Activated CD4-positive, CD25-positive, alpha-beta regulatory T cell treated with anti-CD3 and anti-CD28 coated beads, Interleukin-2, amount 50 U/mL, for 16 hours (primary cell): Measurements from ENCODE around the gene MRPL33.
"Not testable (repeated sequence)": the region's sequence is repeated elsewhere in the genome, so short reads cannot be mapped to it uniquely, and the experiment has no call there.

Source experiments
- DNase-seq: peaks from one replicate; pipeline ENCODE4 v3.0.0-alpha.2; 2020; ENCODE audit warnings: low read depth, low spot score

The MRPL33 gene

GRCh38 chr2:27741673-27742072 is 29.8 kb upstream of the MRPL33 start:
- DNase-seq, result no peak

GRCh38 chr2:27742571-27742970 is 28.9 kb upstream of the MRPL33 start:
- no peak for DNase-seq

- DNase-seq, result not testable (repeated sequence)
Observed at GRCh38 chr2:27745494-27745893, 26.0 kb upstream of the MRPL33 start.

- no peak for DNase-seq
Observed at GRCh38 chr2:27746325-27746724, 25.2 kb upstream of the MRPL33 start.

GRCh38 chr2:27747827-27748352 is 23.6 kb upstream of the MRPL33 start:
- DNase-seq, result no peak

GRCh38 chr2:27748803-27749554 is 22.5 kb upstream of the MRPL33 start:
- not testable (repeated sequence) for DNase-seq

- DNase-seq, result no peak
Observed at GRCh38 chr2:27751377-27751776, 20.1 kb upstream of the MRPL33 start.

- no peak for DNase-seq
Observed at GRCh38 chr2:27752551-27753237, 18.8 kb upstream of the MRPL33 start.

- peak; percentile 44 for DNase-seq
Observed at GRCh38 chr2:27754138-27754588, 17.4 kb upstream of the MRPL33 start.

GRCh38 chr2:27754831-27755230 is 16.7 kb upstream of the MRPL33 start:
- no peak for DNase-seq

- no peak for DNase-seq
Observed at GRCh38 chr2:27756091-27756490, 15.4 kb upstream of the MRPL33 start.

GRCh38 chr2:27756544-27757498 is 14.7 kb upstream of the MRPL33 start:
- DNase-seq, result no peak

- DNase-seq, result no peak
Observed at GRCh38 chr2:27762951-27763906, 8.3 kb upstream of the MRPL33 start.

GRCh38 chr2:27763907-27764267 is 7.6 kb upstream of the MRPL33 start:
- DNase-seq, result no peak

GRCh38 chr2:27764526-27764925 is 7.0 kb upstream of the MRPL33 start:
- DNase-seq, result not testable (repeated sequence)

- peak; percentile 10 for DNase-seq
Observed at GRCh38 chr2:27765621-27766286, 5.8 kb upstream of the MRPL33 start.

GRCh38 chr2:27766287-27766661 is 5.2 kb upstream of the MRPL33 start:
- DNase-seq, result no peak

GRCh38 chr2:27771202-27771547 is 344 bp upstream of the MRPL33 start:
- no peak for DNase-seq

- DNase-seq, result no peak
Observed at GRCh38 chr2:27772804-27773203, 1.3 kb downstream of the MRPL33 start.

- DNase-seq, result no peak
Observed at GRCh38 chr2:27773959-27774358, 2.4 kb downstream of the MRPL33 start.
